CD4-positive, alpha-beta T cell treated with Interferon alpha-2 for 1 hour (primary cell): ENCODE data around the gene TBC1D20.
"Not testable (repeated sequence)": the region's sequence is repeated elsewhere in the genome, so short reads cannot be mapped to it uniquely, and the experiment has no call there.

Experiments used
- DNase-seq, 2 donors: peaks; one replicate each; pipeline ENCODE4 v3.0.0-alpha.2; 2020 to 2022

TBC1D20 gene

DNA sequence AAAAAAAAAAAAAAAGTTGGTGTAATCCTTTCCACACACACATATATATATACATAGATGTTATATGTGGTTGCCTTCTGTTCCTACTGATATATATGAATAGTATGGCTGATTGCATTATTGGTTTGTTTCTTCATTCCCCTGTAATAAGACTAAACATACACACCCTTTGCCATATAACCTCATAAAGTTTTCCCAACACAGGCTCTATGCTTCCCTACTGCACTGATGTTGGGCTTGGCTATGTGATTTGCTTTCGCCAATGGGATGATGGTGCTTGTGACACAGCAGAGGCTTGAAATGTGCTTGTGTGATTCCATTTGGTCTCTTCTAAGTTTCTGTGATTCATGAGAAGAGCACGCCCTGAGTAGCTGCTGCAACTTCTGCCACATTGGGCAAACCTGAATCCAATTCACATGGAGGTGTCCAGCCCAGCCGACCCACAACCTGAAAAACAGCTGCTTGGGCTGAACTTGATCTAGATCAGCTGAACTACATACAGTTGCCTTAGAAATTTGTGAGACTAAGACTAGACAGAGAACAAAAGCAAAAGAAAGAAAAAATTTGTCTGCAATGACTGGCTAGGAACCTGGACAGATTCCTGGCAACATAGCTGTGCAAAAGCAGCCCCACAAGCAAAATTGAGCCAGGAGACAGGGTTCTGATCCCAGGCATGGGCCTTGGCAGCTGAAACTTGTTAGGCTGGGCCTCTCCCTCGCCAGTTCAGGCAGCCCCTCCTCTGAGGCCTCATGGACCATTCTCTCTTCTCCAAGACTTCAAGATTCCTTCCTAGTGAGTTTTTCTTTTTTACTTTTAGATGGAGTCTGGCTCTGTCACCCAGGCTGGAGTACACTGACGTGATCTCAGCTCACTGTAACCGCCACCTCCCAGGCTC lies 13.4 kb upstream of the TBC1D20 start:
- no peak for DNase-seq

DNA sequence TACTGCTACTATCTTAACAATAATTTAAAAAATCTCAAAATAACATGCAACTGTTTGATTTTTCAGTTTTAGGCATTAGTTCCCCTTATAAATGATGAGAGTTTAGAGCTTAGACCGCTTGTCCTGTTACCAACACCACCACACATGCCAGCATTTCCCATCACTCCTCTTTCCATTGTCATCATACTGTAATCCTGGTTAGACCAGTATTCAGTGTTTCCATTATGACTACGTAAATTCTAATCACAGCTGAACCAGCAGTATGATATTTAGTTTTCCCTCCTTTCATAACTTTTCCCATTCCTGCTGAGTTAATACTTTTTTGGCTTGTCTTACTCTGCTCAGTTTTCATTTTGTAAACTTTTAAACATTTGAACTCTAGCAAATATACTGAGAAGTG lies 12.2 kb upstream of the TBC1D20 start:
- no peak for DNase-seq

DNA sequence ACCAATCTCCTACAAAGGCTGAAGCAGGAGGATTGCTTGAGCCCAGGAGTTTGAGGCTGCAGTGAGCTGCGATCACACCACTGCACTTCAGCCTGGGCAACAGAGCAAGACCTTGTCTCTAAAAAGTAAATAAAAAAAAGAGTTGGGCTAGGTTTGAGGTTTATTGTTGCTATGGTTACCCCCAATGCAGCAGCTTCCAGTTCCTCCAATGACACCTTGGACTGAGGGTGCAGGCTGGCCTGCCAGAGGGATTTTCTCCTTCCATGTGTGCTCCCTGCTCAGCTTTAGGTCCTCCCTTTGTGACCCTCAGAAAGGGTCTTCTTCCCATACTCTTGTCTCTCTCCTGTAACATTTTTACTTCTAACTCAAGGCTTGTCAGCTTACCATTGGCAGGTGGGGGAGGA lies 10.6 kb upstream of the TBC1D20 start:
- DNase-seq = no peak

DNA sequence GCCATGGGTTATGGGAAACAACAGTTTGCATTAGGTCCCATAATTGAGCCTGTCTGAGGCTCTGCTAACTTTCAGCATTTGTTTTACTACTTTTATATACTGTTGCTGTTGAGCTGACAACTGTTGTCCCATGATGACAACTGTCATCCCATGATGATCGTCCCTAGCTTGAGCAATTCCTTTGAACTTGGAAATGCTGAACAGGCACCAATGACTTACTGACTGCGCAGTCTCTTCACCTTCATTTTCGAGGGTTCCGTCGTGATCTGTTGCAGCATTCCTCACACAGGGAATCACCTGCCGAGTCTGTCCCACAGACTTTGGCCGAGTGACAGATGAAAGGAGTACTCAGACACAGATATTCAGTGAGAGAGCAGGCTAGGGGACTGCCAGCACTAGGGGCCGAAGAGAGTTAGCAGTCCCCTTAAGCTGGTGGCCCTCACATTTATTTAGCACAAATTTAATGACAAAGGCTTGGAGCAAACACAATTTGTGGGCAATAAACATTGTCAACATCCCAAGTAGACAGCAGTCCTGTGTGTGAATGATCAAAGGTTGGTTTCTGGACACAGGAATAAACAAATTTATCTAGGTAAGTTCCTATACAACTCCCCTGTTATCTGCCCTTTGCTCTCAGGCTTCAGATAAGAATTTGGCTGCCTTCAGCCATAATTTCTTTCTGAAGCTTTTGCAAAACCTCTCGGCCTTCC lies 10.0 kb upstream of the TBC1D20 start:
- no peak for DNase-seq

DNA sequence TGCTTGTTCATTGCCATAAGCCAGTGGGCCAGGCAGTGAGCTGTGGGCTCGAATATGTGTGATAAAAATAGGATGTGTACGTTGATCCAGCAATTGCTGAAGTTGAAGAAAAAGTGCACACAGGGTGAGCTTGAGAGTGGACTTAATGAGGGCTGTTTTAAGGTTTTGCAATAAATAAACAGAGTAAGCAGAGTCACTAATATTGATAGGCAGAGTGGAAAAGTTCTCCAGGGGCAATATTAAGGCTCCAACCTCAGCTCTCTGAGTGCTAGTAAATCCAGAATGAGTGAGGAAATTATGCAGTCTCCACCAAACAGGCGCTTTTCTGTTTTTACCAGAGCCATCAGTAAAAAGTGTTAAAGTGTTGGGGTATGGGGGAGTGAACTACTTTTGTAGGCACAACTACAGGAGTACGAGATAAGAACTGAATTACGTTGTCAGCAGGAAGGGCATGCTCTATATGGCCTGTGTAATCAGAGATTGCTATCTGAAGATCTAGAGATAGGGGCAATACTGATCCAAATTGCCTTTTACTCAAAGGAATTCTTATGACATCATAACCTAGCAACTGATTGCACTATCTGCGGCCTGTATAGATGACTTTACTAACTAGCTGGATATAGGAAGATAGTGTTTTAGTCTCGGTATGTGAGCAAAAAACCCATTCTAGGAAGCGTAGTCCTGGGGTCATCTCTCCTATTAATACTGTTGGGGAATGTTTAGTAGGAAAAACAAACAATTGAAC lies 7.6 kb upstream of the TBC1D20 start:
- DNase-seq = no peak

DNA sequence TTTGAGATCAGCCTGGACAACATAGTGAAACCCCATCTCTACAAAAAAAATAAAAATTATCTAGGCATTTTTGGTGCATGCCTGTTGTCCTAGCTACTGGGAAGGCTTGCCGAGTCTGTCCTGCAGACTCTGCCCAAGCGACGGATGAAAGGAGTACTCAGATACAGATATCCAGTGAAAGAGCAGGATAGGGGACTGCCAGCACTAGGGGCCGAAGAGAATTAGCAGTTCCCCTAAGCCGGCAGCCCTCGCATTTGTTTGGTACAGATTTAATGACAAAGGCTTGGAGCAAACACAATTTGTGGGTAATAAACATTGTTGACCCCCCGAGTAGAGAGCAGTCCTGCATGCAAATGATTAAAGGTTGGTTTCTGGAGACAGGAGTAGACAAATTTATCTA lies 5.4 kb upstream of the TBC1D20 start:
- DNase-seq = no peak

DNA sequence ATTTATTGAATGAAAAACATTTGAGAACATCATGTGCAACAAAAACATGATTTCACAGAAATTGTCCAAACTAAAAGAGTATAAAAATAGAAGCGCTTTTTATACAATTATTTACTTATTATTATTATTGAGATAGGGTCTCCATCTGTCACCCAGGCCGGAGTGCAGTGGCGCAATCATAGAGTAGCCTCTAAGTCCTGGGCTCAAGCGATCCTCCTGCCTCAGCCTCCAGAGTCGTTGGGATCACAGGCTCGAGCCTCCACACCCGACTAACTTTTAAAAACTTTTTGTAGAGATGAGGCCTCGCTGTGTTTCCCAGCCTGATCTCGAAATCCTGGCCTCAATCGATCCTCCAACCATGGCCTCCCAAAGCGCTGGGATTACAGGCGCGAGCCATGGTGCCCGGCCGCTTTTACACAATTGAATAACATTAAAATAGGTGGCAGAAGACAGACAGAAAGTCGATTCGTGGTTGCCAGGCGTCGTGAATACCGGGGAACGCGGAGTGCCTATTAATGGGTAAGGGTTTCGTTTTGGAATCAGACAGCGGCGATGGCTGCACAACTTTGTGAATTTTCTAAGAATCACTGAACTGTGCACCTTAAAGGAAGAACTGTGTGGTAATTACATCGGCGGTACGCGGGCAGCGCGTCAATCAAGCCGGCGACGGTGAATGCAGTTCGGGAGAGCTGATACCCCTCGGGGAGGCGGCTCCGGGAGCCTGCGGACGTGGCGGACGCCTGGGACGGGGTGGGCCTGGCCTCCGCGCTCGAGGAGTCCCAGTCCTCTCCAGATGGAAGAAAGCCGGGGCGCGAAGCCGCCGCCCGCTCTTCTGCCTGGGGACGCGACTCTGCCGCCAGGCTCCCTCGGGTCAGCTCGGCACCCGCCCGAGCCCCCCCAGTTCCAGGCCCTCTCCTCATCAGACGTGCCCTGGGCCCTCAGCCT lies 807 bp downstream of the TBC1D20 start:
- DNase-seq = peak; percentile 43 to 59

DNA sequence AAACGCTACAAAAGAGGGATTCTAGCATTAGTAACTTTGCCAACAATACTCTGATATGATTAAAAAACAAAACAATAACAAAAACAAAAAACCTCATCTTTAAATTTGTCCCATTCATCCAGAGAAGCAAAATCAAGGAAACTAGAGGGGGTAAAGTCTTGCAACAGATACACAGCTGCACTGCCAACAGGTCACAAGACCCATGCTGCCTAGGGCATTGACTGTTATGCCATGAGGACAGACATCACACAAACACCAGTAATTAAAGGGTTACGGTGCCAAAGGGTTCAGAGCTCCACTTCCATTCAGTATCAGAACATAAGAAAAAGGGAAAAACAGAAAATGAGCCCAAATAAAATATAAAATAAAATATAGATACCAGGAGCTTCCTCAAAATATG lies 1.6 kb downstream of the TBC1D20 start:
- no peak for DNase-seq

DNA sequence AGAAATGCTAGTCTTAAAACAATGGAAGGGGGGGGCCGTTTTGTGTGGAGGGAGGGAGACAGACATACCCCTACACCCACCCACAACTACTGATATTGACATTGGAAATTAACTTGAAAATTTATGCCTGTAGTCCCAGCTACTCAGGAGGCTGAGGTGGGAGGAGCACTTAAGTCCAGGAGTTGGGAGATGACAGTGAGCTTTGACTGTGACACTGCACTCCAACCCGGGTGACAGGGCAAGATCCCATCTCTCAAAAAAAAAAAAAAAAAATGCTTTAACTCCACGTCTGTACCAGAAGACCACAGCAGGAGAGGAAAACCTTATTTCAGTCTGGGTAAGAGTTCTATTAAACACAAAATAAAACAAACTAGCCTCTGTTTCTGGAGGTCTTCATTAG lies 2.2 kb downstream of the TBC1D20 start:
- DNase-seq = no peak

DNA sequence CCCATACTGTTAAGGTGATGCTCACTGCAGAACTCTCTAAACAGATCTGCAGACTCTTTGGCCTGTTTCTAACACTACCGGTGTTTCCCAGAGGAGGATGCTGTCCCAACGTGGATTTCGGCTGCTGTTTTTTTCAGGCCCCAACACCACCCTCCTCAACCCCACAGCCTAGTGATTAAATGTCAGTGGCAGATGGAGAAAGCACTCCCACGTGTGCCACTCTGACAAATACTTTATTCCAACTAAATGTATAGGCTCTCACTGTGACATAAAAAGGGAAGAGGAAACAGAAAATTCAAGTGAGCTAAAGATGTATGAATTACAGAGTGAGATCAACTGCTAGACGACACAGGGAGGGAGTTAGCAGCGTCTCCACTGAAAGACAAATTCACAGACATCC lies 3.6 kb downstream of the TBC1D20 start:
- DNase-seq = no peak

DNA sequence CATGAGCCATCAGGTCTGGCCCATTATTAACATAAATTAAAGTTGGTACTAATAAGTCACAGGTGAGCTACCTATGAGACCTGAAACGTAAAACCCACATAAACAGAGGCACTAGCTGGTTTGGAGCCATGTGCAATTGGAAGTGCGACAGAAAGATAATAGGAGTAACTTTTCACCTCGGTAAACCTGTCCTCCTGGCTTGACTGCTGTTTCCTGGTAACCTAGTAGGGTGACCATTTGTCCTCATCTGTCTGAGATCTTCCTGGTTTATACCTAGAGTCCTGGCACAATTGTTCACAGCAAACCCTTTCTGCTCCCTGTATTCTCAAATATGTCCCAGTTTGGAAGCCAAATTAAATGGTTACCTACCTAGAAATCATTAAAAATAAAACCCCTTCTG lies 7.4 kb downstream of the TBC1D20 start:
- DNase-seq = no peak

DNA sequence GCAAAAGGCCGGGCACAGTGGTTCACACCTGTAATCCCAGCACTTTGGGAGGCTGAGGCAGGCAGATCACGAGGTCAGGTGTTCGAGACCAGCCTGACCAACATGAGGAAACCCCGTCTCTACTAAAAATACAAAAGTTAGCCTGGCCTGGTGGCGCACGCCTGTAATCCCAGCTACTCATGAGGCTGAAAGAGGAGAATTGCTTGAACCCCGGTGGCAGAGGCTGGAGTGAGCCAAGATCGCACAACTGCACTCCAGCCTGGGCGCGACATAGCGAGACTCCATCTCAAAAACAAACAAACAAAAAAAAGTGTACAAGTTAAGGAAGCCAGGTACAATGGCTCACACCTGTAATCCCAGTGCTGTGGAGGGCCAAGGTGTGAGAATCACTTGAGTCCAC lies 10.3 kb downstream of the TBC1D20 start:
- not testable (repeated sequence) for DNase-seq

DNA sequence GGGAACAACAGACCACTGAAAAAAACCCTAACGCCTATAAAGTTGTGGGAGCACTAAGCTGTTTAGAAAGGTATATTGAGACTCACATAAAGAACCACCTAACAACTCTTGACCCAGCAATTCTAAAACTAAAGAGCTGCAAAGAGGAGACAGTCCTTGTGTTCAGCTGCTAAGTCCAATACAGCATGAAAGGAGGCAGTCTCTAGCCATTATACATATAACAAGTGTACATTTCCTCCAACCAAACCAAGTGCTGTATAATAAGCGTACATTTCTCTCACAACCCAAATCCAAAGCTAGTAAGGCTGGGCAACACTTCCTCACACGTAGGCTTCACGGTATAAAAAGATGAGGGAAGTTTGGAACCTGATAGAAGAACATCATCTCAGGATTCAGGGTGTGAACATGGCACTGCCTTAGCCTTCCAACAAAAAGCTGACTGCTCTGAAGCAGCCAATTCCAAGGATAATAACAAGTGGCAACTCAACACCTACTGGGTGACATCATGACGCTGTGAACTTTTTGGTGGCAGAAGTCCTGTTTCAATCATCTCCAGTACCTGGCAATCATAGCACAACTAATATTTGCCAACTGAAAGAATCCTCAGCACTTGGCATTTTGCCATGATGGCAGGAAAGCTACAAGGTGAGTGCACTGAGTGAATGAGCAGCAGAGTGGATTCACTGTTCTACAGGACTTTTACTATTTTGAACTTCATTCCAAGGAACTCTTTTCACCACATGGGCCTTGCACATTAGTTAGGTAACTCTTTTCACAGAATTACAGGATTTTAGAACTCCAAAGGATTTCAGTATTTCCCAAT lies 16.6 kb downstream of the TBC1D20 start:
- DNase-seq = no peak

DNA sequence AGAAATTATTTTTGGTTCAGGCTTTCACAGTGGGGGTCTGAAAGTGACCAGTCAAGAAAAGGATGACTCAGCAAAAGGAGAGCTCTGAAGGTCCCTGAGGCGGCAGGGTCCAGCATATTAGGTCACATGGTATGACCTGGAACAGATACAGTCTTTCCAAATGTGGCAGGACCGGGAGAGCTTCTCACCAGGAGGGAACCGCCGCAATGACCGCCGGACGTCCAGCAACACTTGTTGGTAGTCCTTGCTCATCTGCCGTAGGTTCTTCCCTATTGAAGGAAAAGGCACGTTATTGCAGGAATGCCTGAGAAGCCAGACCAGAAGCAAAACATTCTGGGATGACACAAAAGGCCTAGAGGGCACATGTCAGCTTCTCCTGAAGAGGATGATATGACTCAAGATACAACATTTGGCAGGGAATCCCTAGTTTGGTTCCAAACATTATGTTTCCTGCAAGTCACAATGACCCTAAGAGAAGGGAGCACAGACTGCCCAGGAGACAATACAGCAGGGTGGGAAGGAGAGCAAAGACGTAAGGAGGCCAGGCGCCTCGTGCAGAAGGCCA lies 17.4 kb downstream of the TBC1D20 start:
- no peak for DNase-seq

DNA sequence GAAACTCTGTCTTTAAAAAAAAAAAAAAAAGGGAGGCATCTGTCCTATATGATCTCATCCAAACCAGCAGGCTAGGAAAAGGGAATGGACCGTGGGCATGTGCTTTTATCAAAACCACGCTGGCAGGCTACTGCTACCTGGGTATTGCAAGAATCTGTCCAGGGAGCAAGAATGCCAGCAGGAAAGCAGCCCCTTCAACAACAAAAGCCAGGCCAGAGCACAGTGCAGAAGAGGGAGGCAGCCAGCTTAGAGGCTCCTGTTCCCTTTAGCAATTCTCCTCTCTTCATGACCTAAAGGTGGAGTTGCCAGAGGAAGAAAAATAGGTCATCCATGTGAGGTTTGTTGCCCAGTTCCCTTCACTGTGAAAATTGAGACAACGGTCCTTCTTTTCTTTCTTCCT lies 18.2 kb downstream of the TBC1D20 start:
- no peak for DNase-seq

DNA sequence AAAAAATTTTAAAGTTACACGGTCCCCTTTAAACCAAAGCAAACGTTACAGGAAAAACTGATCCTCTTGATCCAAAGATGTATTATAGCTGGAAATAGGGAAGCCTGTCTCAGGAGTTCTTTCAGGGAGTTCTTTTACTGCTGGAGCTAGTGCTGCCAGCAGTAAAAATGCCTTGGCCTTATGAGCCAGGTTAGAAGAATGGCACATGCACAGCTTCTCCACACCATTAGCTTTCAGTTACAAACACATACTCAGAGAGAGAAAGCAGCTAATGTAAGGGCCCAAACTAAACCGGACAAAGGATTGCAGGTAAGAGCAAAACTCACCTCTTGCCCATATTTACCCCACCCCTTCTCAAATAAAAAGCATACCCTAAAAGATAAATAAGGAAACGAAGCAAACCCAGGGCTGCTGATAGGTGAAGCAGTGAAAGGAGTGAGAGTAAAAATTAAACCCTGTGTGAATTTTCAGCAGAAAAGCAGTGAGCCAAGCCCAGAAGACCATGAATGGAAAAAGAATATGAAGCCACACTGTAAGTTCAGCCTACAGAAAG lies 19.0 kb downstream of the TBC1D20 start:
- no peak for DNase-seq

DNA sequence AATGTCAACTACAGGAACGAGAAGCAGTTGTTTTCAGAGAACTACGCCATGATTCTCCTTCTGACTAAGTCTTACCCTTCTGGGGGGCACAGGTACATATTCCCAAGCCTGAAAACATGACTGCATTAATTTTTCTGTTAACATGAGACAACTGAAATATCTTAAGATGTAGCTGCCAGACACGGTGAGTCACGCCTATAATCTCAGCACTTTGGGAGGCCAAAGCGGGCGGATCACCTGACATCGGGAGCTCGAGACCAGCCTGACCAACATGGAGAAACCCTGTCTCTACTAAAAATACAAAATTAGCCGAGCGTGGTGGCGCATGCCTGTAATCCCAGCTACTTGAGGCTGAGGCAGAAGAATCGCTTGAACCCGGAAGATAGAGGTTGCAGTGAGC lies 21.7 kb downstream of the TBC1D20 start:
- DNase-seq = no peak

DNA sequence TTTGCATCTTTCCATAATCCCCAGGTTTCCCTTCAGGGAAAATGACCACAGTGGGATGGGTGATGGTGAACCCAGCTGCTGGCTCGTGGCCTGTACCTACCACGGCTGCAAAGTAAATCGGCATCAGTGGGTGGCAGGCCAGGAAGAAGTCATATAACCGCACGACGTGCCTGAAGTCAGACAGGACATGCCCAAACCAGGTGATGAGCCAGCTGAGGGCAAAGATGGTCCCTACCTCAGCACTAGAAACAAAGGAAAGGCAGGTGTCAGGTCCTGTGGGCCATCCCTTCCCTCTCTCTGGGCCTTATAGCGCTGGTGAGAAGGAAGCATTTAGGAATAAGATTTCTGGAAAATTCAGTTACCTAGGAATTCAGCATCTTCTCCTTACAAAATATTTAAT lies 22.2 kb downstream of the TBC1D20 start:
- DNase-seq = no peak

DNA sequence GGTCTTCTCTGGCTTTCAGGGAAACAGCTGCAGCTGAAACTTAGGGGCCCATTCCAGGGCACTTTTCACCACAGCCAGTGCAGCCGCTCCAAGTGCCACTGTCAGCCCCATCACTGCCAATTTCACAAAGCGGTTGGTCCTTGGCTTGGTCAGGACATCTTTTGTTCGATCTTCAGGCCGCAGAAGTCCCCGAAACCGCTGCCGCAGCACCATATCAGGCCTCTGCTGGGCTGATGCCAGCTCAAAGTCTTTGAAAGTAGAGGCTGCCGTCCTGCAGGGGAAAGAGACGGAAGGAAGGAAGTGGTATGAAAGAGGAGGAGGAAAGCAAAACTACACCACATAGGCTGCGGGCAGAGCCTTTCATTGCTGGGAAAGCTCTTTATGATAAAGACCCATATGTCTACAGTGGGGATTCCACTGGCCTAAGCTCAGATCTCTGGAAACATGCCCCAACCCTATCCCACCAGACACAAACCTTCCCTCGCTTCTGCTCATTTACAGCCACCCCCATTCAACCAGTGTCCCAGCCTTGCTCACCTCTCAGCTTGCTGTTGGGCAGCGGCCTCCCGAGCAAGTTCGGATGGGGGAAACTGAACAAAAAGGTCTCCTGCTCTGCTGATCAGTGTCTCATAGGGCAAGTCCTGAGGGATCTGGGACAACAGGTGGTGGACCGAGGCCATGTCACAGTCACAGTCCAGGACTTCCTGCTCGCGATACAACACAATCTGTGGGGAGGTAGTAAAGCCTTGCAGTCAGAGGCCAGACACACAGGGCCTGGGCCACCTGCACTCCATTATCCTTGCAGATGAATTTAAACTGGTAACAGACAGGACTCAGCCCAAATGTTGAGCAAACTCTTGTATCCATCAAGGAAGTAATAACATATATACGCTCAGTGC lies 23.5 kb downstream of the TBC1D20 start:
- DNase-seq = peak; percentile 70 to 85
